Transverse colon (tissue), 4 donors: ENCODE data around the gene SEMA5B.

ENCODE experiments used
- POLR2A ChIP-seq: fragments of 450-650 bp; IDR thresholded peaks from one replicate; pipeline ENCODE4 v1.6.1; 2016; ENCODE audit warnings: antibody characterized with exemption, mild to moderate bottlenecking, moderate library complexity
- POLR2AphosphoS5 ChIP-seq, 3 donors: sonication (generic); formaldehyde crosslinking; IDR thresholded peaks; one replicate each; pipeline ENCODE4 v1.6.1; 2016; ENCODE audit warnings: antibody characterized with exemption in 3 of 3
- TF ChIP-seq, protein P1 (sequence below), 5 experiments: fragments of 200-600 bp in 3 of 5; fragments of 450-650 bp in 2 of 5; sonication (generic) in 3 of 5; IDR thresholded peaks; 1 replicate in 2 of 5; 2 replicates in 3 of 5; pipeline ENCODE4 v1.5.1; 2016 to 2017; ENCODE audit warnings: antibody characterized with exemption in 5 of 5, inconsistent platforms in 3 of 5, mild to moderate bottlenecking in 2 of 5, moderate library complexity in 1 of 5

DNA sequence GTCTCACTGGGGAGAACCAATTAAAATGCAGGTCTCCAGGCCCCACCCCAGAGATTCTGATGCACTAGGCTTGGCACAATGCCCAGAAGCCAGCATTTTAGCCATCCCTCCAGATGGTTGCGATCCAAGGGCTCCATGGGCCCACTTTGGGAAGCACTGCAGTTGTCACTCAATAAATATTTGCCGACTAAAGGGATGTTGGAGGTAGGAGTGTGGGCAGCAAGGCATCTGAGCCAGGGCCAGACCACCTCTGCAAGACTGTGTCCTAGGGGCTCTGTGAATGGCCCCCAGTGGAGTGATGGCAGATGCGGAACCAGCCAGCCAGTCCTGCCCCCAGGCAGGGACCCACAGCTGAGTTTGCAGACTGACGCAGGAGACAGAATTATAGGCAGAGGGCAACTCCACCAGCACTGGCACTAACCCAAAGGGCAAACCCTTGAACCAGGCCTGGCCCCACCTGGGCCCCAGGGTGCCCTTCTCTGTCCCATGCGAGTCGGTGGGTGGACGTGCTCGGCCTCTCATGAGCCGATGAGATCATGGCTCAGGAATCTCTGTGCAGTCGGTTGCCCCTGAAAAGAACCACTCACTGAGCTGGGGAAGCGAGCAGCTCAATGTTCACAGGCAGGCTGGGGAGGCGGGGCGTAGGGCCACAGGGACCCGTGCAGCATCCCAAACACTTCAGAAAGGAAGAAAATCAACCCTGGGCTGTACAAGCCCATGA, 49.7 kb downstream of the SEMA5B start:
- TF ChIP-seq, protein P1, sequence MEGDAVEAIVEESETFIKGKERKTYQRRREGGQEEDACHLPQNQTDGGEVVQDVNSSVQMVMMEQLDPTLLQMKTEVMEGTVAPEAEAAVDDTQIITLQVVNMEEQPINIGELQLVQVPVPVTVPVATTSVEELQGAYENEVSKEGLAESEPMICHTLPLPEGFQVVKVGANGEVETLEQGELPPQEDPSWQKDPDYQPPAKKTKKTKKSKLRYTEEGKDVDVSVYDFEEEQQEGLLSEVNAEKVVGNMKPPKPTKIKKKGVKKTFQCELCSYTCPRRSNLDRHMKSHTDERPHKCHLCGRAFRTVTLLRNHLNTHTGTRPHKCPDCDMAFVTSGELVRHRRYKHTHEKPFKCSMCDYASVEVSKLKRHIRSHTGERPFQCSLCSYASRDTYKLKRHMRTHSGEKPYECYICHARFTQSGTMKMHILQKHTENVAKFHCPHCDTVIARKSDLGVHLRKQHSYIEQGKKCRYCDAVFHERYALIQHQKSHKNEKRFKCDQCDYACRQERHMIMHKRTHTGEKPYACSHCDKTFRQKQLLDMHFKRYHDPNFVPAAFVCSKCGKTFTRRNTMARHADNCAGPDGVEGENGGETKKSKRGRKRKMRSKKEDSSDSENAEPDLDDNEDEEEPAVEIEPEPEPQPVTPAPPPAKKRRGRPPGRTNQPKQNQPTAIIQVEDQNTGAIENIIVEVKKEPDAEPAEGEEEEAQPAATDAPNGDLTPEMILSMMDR (IDR thresholded peaks at IDR 0.05), result no peak
- TF ChIP-seq POLR2AphosphoS5 (IDR thresholded peaks at IDR 0.05) (no peak), POLR2A (no peak)
